Keratinocyte (primary cell): ENCODE results near the gene DEFB132.

Source experiments
- CTCF ChIP-seq, 3 experiments: IDR thresholded peaks in 1 of 3; conservative IDR thresholded peaks in 1 of 3; optimal IDR thresholded peaks in 1 of 3; 2 replicates in 2 of 3; 3 replicates in 1 of 3; pipeline versions ENCODE3 to v1.5.1; 2011; ENCODE audit warnings: low read length in 3 of 3, mild to moderate bottlenecking in 3 of 3, moderate library complexity in 2 of 3, control low read depth in 1 of 3, inconsistent platforms in 1 of 3; ENCODE audit not compliant: insufficient read depth in 2 of 3; ENCODE audit errors: extremely low read depth in 1 of 3
- EZH2 ChIP-seq: IDR thresholded peaks from one replicate; pipeline ENCODE4 v1.6.1; 2012; ENCODE audit warnings: inconsistent platforms, mild to moderate bottlenecking, low read length, moderate library complexity

- TF ChIP-seq CTCF (optimal IDR thresholded peaks at IDR 0.05 in 1 of 3, IDR thresholded peaks at IDR 0.05 in 1 of 3, conservative IDR thresholded peaks at IDR 0.05 in 1 of 3; ENCODE audit: extremely low read depth in 1 of 3, insufficient read depth in 2 of 3, low read length in 3 of 3) = no peak
- TF ChIP-seq EZH2 = no peak
These were observed 19.3 kb downstream of the DEFB132 start for GRCh38 chr20:276620-277495.
